K562 (cell line): Measurements from ENCODE around the gene ATP2A2. TPM values are rescaled to one million over a fixed set of nuclear protein-coding genes. Genes with fewer than 3 reads are reported as not detected.
A peak's percentile ranks its signal among the peaks of the same experiment; 100 is the strongest.

Experiments used
- BCL6 ChIP-seq: fragments of 250-450 bp; sonication (Bioruptor Pico); IDR thresholded peaks from 2 replicates; pipeline ENCODE4 v1.4.0; 2020
- BHLHE40 ChIP-seq: IDR thresholded peaks from 2 replicates; pipeline ENCODE4 v1.6.1; 2011; ENCODE audit warnings: low read length, improper control_type of control experiment
- CBX1 ChIP-seq: sonication (generic); IDR thresholded peaks from 2 replicates; pipeline ENCODE4 v1.6.1; 2016; ENCODE audit warnings: antibody characterized with exemption, low read depth, mild to moderate bottlenecking
- FOXM1 ChIP-seq, 2 experiments: fragments of 450-650 bp in 1 of 2; sonication (generic) in 1 of 2; formaldehyde crosslinking in 1 of 2; IDR thresholded peaks; 2 replicates each; pipeline versions ENCODE4 v1.6.1 to v1.9.0; 2017 to 2022; ENCODE audit warnings: low read depth in 2 of 2, mild to moderate bottlenecking in 2 of 2, missing genetic modification reagents in 1 of 2, moderate library complexity in 1 of 2
- HSF4 ChIP-seq: fragments of 250-450 bp; sonication (Bioruptor Pico); IDR thresholded peaks from 2 replicates; pipeline ENCODE4 v2.1.2; 2022; ENCODE audit warnings: mild to moderate bottlenecking, moderate library complexity, borderline replicate concordance
- MAFG ChIP-seq: fragments of 450-650 bp; conservative IDR thresholded peaks from 2 replicates; pipeline ENCODE4 v1.6.1; 2016; ENCODE audit warnings: missing genetic modification characterization, missing compliant biosample characterization
- MYC ChIP-seq, 2 experiments: fragments of 250-450 bp in 1 of 2; sonication (Bioruptor Pico) in 1 of 2; IDR thresholded peaks; 2 replicates each; pipeline versions ENCODE4 v1.5.1 to v1.6.1; 2012 to 2021; ENCODE audit warnings: low read depth in 2 of 2, borderline replicate concordance in 1 of 2, improper control_type of control experiment in 1 of 2, low read length in 1 of 2, mild to moderate bottlenecking in 1 of 2, moderate library complexity in 1 of 2
- NFE2 ChIP-seq: IDR thresholded peaks from 2 replicates; pipeline ENCODE4 v1.6.1; 2014; ENCODE audit warnings: antibody characterized with exemption, low read depth
- NR4A1 ChIP-seq, 2 experiments: fragments of 250-450 bp in 1 of 2; fragments of 450-650 bp in 1 of 2; sonication (Bioruptor Pico) in 1 of 2; IDR thresholded peaks; 2 replicates each; pipeline versions ENCODE4 v1.4.0 to v1.6.1; 2016 to 2020; ENCODE audit warnings: mild to moderate bottlenecking in 2 of 2, missing compliant biosample characterization in 1 of 2, missing genetic modification characterization in 1 of 2, moderate library complexity in 1 of 2
- SIN3A ChIP-seq, 2 experiments: fragments of 150-350 bp in 1 of 2; IDR thresholded peaks; 2 replicates each; pipeline ENCODE4 v1.6.1; 2011 to 2016; ENCODE audit warnings: borderline replicate concordance in 2 of 2, low read depth in 2 of 2, low read length in 2 of 2, mild to moderate bottlenecking in 2 of 2, moderate library complexity in 2 of 2; ENCODE audit not compliant: control insufficient read depth in 1 of 2
- SPI1 ChIP-seq: IDR thresholded peaks from 2 replicates; pipeline ENCODE4 v1.6.1; 2011; ENCODE audit warnings: low read depth, low read length, control low read depth, borderline replicate concordance
- TCF7L2 ChIP-seq: fragments of 150-350 bp; IDR thresholded peaks from 2 replicates; pipeline ENCODE4 v1.6.1; 2016; ENCODE audit warnings: low read depth, mild to moderate bottlenecking, low read length, moderate library complexity
- XRCC5 ChIP-seq: fragments of 200-400 bp; formaldehyde crosslinking; IDR thresholded peaks from 2 replicates; pipeline ENCODE4 v1.6.1; 2017; ENCODE audit warnings: low read depth, mild to moderate bottlenecking, low read length
- ZBTB17 ChIP-seq: fragments of 450-650 bp; formaldehyde crosslinking; IDR thresholded peaks from 2 replicates; pipeline ENCODE4 v1.4.0; 2020; ENCODE audit warnings: mild to moderate bottlenecking
- polyA plus RNA-seq, 8 experiments: library from polyadenylated mRNA; depleted of rRNA in 4 of 8; stranded (reverse) in 5 of 8; unstranded in 3 of 8; fragments of >200 nt; fragmentation: Nextera tagmentation in 2 of 8; fragmentation: Illumina TruSeq in 1 of 8; extraction: Ambion mirVana in 2 of 8; extraction: Trizol in 1 of 8; gene quantifications; 2 replicates each; pipeline versions ENCODE4 v1.2.1 to v1.2.3, GENCODE V29; 2011 to 2014; ENCODE audit warnings: inconsistent platforms in 1 of 8, missing spikeins in 1 of 8
- total RNA-seq, 7 experiments: library from RNA; depleted of rRNA in 6 of 7; stranded (reverse); fragments of >200 nt in 6 of 7; fragmentation: Illumina TruSeq in 2 of 7; extraction: Trizol in 2 of 7; gene quantifications; 2 replicates each; pipeline versions ENCODE4 v1.2.1 to v1.2.3, GENCODE V29; 2011 to 2021; ENCODE audit warnings: low replicate concordance in 1 of 7
- TF ChIP-seq, protein P1 (sequence below): fragments of 450-650 bp; formaldehyde crosslinking; IDR thresholded peaks from 2 replicates; pipeline ENCODE4 v1.4.0; 2020; ENCODE audit warnings: mild to moderate bottlenecking, moderate library complexity
- TF ChIP-seq, protein P2 (sequence below): fragments of 250-450 bp; sonication (Bioruptor Pico); IDR thresholded peaks from 2 replicates; pipeline ENCODE4 v1.4.0; 2020

The ATP2A2 gene
- total and polyA plus RNA-seq, 9 of the 15 experiments (the other 6 are each of a cell fraction or from before 2014, with no cell fraction given) = 5.2 to 205 (median 51.6) TPM

DNA sequence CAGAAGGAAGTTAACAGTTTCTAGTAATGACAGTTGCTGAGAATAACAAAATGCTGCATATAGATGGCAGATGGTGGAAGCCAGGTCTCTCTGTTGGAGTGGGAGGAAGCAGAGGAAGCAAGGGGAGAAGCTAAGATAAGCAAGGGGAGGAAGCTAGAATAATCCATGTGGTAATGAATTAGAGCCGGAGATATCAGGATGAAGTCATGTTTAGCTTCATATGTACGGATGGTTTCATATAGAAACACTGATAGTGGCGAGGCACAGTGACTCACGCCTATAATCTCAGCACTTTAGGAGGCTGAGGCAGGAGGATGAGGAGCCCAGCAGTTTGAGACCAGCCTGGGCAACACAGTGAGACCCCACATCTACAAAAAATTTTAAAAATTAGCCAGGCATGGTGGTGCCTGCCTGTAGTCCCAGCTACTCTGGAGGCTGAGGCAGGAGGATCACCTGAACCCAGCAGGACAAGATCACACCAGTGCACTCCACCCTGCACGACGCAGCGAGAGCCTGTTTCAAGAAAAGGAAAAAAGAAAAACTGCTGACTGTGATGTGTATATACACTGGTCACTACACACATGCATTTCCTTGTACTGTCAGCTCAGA, 73.2 kb downstream of the ATP2A2 start (continued):
- TF ChIP-seq, protein P1, sequence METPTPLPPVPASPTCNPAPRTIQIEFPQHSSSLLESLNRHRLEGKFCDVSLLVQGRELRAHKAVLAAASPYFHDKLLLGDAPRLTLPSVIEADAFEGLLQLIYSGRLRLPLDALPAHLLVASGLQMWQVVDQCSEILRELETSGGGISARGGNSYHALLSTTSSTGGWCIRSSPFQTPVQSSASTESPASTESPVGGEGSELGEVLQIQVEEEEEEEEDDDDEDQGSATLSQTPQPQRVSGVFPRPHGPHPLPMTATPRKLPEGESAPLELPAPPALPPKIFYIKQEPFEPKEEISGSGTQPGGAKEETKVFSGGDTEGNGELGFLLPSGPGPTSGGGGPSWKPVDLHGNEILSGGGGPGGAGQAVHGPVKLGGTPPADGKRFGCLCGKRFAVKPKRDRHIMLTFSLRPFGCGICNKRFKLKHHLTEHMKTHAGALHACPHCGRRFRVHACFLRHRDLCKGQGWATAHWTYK = 0 out of 2 replicates have a peak, but pooled peaks have one; percentile 20
- TF ChIP-seq FOXM1 (IDR thresholded peaks at IDR 0.05; ENCODE audit: low read depth) (peak; percentile 93), FOXM1 (CRISPR knock-in tag; IDR thresholded peaks at IDR 0.05; ENCODE audit: low read depth) (no peak), MAFG (tag) (peak; percentile 25; the same call in 1 of the 2 replicates), SIN3A (IDR thresholded peaks at IDR 0.05; ENCODE audit: borderline replicate concordance in 2 of 2, control insufficient read depth in 1 of 2, low read depth in 2 of 2, low read length in 2 of 2) (no peak), BHLHE40 (peak; percentile 29; the same call in 1 of the 2 replicates), NFE2 (no peak), CBX1 (peak; percentile 94), BCL6 (CRISPR knock-in tag) (no peak), XRCC5 (no peak), TCF7L2 (no peak), MYC (IDR thresholded peaks at IDR 0.05; ENCODE audit: low read depth, low read length) (peak; percentile 48; the same call in 1 of the 2 replicates), MYC (CRISPR knock-in tag; IDR thresholded peaks at IDR 0.05; ENCODE audit: borderline replicate concordance, low read depth) (no peak), HSF4 (CRISPR knock-in tag) (no peak), NR4A1 (CRISPR knock-in tag; IDR thresholded peaks at IDR 0.05) (no peak), NR4A1 (tag; IDR thresholded peaks at IDR 0.05) (no peak), SPI1 (peak; percentile 75), ZBTB17 (CRISPR knock-in tag) (peak; percentile 74; the same call in 1 of the 2 replicates)
- TF ChIP-seq, protein P2, sequence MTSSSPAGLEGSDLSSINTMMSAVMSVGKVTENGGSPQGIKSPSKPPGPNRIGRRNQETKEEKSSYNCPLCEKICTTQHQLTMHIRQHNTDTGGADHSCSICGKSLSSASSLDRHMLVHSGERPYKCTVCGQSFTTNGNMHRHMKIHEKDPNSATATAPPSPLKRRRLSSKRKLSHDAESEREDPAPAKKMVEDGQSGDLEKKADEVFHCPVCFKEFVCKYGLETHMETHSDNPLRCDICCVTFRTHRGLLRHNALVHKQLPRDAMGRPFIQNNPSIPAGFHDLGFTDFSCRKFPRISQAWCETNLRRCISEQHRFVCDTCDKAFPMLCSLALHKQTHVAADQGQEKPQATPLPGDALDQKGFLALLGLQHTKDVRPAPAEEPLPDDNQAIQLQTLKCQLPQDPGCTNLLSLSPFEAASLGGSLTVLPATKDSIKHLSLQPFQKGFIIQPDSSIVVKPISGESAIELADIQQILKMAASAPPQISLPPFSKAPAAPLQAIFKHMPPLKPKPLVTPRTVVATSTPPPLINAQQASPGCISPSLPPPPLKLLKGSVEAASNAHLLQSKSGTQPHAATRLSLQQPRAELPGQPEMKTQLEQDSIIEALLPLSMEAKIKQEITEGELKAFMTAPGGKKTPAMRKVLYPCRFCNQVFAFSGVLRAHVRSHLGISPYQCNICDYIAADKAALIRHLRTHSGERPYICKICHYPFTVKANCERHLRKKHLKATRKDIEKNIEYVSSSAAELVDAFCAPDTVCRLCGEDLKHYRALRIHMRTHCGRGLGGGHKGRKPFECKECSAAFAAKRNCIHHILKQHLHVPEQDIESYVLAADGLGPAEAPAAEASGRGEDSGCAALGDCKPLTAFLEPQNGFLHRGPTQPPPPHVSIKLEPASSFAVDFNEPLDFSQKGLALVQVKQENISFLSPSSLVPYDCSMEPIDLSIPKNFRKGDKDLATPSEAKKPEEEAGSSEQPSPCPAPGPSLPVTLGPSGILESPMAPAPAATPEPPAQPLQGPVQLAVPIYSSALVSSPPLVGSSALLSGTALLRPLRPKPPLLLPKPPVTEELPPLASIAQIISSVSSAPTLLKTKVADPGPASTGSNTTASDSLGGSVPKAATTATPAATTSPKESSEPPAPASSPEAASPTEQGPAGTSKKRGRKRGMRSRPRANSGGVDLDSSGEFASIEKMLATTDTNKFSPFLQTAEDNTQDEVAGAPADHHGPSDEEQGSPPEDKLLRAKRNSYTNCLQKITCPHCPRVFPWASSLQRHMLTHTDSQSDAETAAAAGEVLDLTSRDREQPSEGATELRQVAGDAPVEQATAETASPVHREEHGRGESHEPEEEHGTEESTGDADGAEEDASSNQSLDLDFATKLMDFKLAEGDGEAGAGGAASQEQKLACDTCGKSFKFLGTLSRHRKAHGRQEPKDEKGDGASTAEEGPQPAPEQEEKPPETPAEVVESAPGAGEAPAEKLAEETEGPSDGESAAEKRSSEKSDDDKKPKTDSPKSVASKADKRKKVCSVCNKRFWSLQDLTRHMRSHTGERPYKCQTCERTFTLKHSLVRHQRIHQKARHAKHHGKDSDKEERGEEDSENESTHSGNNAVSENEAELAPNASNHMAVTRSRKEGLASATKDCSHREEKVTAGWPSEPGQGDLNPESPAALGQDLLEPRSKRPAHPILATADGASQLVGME (CRISPR knock-in tag) = no peak
